Ecto neural progenitor cell (in vitro differentiated cells): ENCODE results near the gene MYT1.
"Not testable (repeated sequence)": the region's sequence is repeated elsewhere in the genome, so short reads cannot be mapped to it uniquely, and the experiment has no call there.

Experiments used
- DNase-seq: peaks from one replicate; pipeline ENCODE4 v3.0.0-alpha.2; 2018; ENCODE audit warnings: low spot score

MYT1 gene

DNA sequence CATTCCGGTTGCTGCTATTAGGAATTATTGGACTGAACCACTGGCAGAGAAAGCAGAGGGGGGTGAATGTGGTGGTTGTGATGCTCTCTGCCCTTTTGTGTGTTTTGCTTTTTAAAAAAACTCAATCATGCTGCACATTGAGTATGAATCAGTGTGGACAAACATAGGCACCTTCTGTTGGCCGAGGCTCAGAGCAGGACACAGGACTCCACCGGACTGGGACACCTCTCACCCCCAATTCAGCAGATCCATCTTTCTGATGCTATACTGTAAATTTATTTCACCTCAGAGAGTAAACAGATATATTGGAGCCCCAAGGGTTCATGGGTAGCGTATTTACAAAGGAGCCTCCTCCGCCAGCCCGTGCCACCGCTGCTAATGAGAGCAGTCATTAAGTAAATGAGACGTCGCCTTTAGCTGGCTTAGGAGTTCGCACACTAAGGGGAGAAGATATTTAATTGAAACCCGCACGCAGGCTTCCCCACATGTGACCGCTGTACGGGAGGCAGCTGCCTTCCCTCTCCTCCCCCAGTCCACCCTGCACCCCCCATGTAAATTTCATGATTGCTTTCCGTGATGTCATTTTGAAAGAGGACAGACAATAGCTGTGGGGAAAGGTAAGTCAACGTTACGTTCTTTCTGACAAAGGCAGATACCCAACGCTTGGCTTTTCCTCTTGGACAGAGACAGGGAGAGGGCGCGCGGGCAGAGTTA lies at the start of gene MYT1:
MYT1 (plus strand) TSS at position 330 of the 714 bp plus-strand sequence. CDS start 34,410 bp downstream, outside the sequence.
- no peak for DNase-seq

DNA sequence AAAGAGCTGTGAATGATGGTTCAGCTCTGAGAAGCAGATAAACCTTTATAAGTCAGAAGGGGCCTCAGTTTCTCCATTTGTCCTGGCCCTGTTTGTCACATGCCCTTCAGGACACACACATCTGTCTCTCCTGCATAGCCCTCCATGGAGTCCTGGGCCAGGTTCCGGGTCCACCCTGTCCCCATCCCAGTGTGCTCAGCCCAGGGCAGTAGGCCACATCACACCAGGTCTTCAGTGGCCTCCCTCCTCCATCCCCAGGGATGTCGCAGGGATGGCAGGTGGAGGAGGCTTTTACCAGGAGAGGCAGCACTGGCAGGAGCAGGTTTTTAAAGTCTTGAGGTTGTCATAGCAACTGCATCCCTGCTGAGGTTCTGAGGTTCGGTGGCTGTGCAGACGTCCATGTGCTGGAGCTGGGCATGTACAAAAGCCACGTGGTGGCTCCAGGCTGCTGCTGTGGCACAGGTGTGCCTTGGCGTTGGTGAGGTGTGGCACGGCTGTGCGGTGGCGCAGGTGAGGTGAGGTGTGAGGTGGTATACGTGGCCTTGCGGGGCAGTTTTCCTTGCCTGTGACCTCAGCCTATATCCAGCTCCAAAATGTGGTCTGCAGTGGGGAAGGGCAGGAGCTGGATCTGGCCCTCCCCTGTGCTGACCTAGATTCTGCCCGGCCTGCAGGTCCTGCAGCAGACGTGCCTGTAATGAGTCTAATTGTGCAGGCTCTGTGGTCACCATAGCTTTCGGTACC lies 48.9 kb upstream of the MYT1 start:
- DNase-seq, result no peak

DNA sequence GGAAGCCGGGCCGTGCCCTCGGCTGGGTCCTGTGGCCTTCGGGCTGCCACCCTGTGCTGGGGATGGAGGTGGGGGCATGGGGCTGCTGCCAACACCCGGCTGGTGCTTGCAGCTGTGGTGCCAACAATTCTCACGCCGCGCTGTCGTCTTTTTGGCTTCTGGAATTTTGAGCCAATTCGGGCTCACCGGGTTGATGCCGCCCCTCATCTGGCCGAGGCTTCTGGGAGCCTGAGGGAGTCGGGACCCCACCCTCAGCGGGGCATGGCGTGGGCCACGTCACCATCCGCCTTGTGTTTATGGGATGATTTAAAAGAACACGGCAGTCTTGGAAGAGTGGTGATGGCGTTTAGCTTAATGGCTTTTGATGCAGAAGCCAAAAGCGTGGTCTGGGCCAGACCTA lies 48.2 kb upstream of the MYT1 start:
- DNase-seq, result no peak

DNA sequence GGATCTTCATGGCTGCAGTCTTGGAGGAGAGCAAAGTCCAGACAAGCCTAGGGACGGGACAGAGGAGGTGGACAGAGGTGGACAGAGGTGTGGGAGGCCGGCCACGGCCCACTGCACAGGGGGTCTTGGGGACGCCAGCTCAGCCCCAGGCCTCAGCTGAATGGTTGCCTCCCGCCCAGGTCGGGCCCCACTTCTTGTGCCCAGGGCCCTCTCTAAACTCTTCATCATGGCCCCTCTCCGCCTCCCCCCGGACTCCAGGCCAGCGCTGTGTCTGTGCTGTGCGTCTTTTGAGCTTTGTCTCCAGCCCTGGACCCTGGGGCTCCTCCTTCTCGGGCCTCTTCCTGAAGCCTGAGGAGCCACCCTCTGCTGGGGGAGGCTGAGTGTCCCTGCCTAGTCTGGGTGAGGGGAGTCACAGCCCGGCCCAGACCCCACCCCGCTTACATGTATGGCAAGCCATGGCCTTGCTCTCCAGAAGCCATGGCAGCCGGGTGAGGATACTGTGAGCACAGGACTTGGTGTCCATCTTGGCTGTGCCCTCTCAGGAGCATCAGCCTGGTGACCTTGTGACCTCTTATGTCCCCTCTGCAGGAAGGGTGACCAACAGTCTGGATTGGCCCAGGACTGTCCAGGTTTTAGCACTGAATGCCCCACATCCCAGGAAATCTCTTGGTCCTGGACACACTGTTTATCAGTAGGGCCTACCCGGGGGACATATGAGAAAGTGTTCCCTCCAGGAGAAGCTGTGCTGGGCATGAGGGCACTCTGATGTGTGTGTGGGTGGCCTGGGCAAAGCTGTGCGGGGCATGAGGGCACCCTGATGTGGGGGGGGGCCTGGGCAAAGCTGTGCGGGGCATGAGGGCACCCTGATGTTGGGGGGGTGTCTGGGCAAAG lies 47.5 kb upstream of the MYT1 start:
- DNase-seq, result no peak

DNA sequence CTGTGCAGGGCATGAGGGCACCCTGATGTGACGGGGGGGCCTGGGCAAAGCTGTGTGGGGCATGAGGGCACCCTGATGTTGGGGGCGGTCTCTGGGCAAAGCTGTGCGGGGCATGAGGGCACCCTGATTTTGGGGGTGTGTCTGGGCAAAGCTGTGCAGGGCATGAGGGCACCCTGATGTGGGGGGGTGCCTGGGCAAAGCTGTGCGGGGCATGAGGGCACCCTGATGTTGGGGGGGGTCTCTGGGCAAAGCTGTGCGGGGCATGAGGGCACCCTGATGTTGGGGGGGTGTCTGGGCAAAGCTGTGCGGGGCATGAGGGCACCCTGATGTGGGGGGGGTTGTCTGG lies 46.8 kb upstream of the MYT1 start:
- not testable (repeated sequence) for DNase-seq

DNA sequence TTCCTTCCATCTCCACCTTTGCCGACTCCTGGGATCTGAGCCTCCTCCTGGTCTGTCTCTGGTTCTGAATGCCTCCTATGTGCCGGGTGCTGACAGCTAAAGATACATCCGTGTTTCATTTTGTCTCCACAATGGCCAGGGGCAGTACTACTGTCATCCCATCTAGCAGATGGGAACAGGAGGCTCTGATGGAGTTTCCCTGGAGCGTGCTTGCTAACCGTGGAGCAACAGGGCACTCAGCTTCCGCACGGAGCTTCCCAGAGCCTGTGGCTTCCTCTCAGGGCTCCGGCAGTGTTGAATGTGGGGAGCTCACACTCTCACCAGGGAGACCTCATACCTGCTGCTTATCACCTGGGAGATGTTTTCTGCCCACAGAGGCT lies 45.0 kb upstream of the MYT1 start:
- no peak for DNase-seq

DNA sequence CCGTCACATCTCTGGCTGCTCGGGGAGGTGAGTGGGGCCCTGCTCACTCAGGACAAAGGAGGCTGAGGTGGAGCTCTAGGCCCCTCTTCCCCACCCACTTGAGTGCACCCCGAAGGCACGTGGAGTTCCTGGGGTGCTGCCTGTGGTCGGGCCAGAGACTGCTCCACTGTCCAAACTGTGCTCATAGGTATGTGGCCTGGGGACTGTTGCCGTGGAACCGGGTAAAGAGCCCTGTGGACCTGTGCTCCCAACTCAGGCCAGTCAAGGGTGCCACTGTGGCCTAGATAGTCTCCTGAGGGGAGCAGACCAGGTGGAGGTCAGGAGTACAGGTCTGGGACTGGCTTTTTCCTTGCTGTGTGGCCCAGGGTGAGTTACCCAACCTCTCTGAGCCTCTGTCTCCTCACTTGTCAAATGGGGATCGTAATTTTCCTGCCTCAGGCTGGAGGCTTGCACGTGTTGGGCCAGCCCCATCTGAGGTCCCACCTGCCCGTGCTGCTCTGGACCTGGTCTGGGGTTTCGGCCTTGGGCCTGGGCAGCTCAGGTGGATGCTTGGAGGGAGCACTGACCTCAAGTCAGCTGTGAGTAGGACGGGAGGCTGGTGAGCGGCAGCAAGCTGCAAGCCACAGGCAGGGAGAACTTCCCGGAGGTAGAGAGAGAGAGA lies 44.4 kb upstream of the MYT1 start:
- DNase-seq, result no peak

DNA sequence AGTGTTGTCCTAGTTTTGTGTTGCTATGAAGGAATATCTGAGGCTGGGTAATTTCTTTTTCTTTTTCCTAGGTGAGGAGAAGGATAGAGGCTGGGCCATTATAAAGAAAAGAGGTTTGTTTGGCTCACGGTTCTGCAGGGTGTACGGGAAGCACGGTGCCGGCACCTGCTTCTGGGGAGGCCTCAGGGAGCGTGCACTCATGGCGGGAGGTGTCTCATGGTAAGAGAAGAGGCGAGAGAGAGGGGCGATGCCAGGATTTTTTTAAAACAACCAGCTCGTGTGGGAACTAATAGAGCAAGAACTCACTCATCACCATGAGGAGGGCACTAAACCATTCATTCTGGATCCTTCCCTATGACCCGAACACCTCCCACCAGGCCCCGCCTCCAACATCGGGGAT lies 42.7 kb upstream of the MYT1 start:
- DNase-seq, result no peak

DNA sequence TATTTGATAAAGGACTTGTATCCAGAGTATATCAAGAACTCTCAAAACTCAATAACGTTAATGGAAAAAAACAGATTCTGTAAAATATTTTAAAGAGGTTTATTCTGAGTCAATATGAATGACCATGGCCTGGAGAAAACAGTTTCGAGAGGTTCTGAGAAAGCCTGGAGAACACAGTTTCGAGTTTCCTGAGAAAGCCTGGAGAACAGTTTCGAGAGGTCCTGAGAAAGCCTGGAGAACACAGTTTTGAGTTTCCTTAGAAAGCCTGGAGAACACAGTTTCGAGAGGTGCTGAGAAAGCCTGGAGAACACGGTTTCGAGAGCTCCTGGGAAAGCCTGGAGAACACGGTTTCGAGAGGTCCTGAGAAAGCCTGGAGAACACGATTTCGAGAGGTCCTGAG lies 41.3 kb upstream of the MYT1 start:
- DNase-seq, result not testable (repeated sequence)

DNA sequence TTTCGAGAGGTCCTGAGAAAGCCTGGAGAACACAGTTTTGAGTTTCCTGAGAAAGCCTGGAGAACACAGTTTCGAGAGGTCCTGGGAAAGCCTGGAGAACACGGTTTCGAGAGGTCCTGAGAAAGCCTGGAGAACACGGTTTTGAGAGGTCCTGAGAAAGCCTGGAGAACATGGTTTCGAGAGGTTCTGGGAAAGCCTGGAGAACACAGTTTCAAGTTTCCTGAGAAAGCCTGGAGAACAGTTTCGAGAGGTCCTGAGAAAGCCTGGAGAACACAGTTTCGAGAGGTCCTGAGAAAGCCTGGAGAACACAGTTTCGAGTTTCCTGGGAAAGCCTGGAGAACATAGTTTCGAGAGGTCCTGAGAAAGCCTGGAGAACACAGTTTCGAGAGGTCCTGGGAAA lies 40.7 kb upstream of the MYT1 start:
- DNase-seq, result not testable (repeated sequence)

DNA sequence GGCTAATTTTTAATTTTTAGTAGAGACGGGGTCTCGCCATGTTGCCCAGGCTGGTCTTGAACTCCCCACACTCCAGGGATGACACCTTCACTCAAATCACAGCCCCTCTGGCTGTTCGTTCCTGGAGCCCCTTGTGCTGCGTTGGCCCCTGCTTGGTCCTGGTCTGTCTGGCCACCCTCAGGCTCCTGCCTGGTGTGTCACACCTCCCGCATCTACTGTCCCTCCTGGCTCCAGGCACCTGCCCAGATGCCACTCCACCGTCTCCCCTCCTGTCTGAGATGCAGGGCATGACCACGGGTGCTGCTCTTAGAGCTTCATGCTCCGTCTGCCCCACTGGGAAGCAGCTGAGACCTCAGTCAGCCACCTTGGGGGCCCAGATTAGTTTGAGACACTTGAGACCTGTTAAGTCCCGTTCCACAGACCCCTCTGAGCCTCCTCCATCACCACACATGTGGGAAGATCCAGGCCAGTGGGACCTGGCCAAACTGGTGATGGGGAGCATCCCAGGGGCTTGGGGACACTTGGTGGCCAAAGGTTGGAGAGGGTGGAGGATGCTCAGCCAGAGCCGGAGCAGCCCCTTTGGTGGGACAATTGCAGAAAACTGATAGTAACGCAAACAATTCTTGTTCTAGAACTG lies 35.0 kb upstream of the MYT1 start:
- no peak for DNase-seq

DNA sequence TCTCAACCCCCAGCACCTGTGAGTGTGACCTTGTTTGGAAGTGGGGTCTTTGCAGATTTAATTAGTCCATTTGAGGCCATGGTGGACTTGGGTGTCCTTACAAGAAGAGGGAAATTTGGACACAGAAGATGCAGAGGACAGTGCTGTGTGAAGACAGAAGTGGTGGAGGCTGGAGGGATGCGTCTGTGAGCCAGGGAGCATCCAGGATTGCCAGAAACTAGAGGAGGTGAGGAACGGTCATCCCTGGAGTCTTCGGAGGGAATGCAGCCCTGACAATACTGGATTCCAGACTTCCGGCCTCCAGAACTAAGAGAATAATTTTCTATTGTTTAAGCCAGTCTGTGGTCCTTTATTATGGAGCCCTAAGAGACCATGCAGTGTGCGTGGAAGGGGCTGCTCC lies 34.0 kb upstream of the MYT1 start:
- no peak for DNase-seq

DNA sequence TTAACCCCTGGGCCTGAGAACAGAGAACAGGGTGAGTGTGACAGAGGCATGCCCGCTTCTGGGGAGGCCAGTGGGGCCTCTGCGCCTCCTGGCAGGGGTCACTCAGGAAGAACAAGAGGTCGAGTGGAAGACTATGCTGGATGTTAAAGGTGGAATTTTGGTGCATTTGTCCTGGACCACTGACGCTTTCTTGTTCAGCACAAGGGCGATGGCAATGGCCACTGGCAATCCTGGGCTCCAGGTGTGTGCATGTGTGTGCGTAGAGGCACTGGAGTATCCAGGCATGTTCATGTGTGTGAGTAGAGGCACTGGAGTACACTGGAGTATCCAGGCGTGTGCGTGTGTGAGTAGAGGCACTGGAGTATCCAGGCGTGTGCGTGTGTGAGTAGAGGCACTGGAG lies 33.4 kb upstream of the MYT1 start:
- no peak for DNase-seq

DNA sequence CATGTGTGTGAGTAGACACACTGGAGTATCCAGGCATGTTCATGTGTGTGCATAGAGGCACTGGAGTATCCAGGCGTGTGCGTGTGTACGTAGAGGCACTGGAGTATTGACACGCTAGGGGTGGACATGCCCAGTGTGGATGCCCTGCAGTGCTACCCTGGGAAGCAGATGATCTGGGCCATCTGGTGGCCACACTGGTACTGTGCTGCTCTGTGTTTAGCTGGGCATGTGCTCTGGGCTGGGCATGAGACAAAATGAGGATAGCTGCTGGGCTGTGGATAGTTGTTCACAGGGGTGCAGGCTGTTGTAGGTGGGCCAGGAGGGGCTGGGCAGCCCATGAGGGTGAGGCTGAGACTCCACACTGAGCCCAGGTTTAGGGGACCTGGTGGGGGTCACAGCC lies 32.8 kb upstream of the MYT1 start:
- no peak for DNase-seq

DNA sequence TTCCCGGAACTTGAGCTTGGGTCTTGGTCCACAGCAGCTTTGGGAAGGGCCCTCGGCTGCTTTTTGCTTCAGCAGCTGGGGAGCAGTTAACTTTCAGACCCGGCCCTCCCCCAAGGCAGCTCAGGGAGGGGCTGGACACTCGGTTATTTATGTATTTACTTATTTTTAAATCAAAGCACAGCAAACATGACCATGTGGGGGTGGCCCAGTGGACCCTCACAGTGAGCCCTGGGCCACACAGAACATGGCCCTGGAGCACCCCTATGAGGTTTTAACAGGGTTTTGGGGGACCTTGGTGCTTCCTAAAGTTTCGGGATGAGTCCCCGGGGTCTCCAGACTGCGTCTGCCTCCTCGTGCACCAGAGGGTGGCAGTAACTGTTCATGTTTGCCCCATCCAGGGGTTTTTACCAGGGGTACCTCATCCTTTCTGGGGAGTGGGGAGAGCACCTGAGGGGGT lies 30.3 kb upstream of the MYT1 start:
- no peak for DNase-seq

DNA sequence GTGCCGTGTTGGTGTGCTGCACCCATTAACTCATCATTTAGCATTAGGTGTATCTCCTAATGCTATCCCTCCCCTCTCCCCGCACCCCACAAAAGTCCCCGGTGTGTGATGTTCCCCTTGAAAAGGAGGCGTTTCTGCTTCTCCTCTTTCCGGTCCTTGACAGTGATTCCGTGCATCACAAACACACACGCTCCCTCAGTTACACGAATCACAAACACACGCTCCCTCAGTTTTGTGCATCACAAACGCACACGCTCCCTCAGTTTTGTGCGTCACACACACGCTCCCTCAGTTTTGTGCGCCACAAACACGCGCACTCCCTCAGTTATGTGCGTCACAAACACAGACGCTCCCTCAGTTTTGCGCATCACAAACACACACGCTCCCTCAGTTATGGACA lies 29.5 kb upstream of the MYT1 start:
- DNase-seq, result not testable (repeated sequence)

DNA sequence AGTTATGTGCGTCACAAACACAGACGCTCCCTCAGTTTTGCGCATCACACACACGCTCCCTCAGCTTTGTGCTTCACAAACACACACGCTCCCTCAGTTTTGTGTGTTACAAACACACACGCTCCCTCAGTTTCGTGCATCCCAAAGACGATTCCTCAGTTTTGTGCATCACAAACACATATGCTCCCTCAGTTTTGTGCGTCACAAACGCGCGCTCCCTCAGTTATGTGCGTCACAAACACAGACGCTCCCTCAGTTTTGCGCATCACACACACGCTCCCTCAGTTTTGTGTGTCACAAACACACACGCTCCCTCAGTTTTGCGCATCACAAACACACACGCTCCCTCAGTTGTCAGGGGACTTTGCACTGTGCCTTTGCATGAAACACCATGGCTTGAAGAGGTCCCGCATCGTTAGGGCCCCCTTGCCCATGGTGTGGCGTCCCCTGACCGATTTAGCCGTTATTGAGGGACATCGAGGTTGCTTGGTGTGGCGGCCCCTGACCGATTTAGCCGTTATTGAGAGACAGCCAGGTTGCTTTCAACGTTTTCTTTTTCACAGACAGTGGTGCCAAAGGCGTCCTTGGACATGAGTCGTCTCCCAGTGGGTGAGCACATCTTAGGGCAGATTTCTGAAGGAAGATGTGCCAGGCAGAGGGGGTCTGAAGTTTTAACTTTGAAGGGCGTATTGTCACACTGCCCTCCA lies 28.1 kb upstream of the MYT1 start:
- no peak for DNase-seq

DNA sequence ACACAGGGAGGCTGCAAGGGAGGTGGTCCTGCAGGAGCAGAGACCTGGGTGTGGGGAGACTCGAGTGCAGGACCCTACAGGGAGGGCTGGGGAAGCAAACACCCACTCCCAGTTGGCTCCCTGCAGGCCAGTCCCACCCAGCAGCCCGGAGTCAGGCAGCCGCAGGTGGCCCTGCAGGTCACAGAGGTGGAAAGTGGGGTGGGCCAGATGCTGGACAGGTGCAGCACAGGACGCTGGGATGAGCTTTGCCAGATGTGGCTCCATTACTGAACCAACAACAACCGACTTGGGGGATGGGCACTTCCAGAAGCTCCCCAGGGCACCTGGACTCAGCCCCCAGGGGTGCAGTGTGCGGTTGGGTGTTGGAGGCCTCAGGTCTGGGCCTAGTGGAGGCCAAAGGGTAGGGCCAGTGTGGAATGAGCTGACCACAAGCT lies 26.6 kb upstream of the MYT1 start:
- DNase-seq, result no peak

DNA sequence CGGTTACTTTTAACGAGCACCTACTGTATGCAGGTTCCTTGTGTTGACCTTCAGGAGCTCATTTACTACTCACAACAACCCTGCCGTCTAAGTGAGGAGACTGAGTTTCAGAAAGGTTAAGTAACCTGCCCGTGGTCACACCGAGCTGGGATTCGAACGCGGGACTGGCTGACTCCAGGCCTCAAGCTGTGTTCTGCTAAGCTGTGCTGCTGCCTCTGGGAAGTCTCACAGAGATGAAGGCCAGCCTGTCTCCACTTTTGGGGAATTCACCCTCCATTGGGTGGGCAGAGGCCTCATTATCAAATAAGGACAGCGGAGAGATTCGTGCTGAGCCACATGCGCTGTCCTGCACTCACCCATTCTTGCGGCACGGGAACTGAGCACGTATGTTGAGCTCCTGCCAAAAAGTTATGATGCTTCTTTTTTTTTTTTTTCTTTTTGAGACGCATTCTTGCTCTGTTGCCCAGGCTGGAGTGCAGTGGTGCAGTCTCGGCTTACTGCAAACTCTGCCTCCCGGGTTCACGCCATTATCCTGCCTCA lies 25.9 kb upstream of the MYT1 start:
- no peak for DNase-seq

DNA sequence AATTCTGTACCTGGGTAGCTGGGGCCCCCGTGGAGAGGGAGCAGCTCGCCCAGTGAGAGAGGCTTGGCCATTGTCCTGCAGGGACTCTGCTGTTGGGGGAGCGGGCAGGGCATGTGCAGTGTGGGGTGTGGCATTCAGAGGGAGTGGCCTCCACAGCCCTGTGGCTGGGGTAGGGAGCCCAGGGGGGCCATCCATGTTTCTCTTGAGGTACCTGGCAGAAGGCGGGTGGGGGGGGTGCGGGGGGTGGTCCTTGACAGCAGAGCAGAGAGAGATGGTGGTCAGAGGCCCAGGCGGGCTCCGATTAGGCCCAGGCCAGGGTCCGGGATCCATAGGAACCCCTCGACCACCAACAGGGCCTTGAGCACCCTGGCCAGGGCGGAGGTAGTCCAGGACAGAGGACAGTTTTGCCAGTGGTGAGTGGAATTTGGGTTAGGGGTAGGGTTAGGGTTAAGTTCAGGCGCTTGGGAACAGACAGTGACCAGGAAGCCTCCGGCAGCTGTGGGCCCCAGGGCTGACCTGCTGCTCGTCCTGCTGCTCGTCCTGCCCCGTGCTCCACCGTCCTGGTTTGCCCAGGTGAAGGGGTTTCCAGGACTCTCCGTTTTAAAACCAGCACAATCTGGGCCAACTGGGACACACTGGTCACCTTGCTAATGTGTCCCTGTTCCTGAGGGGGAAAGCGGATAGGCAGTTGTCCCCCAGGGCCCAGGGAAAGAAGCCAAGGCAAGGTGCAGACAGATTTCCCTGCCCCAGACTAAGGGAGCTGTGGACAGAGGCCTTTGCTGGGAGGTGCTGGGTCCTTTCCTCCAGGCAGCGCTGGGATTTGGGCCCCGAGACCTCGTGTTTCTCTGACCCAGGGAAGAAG lies 24.8 kb upstream of the MYT1 start:
- DNase-seq, result no peak
